ENCODE data around the gene PERCC1. TPM values are rescaled to one million over a fixed set of nuclear protein-coding genes. Genes with fewer than 3 reads are reported as not detected.

Gene PERCC1
- total RNA-seq, 1 donor from 2014 or later: not detected

DNA sequence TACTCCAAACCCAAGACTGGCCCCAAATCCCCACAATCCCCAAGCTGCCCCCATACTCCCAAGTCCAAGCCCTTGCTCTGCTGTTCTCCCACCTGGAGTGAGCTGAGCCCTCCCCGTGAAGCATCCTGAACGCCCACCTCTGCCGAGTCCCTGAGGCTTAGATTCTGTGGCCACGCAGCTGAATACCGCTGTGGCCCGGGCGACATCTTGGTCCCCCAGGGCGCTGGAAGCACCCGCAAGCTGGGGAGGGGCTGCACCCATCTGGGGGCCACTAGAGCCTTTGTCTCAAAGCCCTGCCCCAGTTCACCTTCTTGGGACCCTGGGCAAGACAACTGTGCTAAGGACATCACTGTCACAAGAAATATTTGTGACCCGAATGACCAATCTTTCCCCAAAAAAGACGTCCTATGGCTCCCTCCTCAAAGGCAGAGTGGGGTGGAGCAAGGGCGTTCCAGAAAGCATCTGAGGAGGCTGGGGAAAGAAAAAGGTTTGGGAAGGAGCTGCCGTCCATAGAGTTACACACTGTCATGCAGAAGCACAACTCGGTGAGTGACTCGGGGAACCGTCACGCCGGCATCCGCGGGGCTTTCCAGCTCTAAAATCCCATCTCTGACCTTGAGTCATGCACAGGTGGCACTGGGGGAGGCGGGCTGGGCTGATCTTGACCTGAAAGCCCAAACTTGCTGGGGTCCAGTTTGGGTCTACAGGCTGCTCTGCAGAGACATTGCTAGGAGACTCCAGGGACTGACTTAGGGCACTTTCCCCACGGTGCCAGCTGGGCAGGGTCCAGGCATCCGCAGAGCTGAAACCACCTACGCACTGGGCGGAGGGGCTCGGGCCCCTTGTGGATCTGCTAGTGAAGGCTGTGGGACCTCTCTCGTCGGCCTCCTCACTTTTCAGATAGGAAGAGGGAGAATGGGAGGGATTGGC, 51.3 kb downstream of the PERCC1 start:
- Mint-ChIP-seq H3K4me1 (ENCODE audit: unreplicated experiment) (no peaks in the 10 kb centered on the region), H3K36me3 (ENCODE audit: unreplicated experiment) (no peaks in the 10 kb centered on the region), H3K27ac (ENCODE audit: unreplicated experiment) (no peak overlapping the region), H3K9me3 (ENCODE audit: unreplicated experiment) (no peaks in the 10 kb centered on the region), H3K27me3 (ENCODE audit: unreplicated experiment) (peaks cover 8% of the 10 kb centered on the region), H3K4me3 (ENCODE audit: unreplicated experiment) (no peak overlapping the region)
- TF ChIP-seq, protein P1, sequence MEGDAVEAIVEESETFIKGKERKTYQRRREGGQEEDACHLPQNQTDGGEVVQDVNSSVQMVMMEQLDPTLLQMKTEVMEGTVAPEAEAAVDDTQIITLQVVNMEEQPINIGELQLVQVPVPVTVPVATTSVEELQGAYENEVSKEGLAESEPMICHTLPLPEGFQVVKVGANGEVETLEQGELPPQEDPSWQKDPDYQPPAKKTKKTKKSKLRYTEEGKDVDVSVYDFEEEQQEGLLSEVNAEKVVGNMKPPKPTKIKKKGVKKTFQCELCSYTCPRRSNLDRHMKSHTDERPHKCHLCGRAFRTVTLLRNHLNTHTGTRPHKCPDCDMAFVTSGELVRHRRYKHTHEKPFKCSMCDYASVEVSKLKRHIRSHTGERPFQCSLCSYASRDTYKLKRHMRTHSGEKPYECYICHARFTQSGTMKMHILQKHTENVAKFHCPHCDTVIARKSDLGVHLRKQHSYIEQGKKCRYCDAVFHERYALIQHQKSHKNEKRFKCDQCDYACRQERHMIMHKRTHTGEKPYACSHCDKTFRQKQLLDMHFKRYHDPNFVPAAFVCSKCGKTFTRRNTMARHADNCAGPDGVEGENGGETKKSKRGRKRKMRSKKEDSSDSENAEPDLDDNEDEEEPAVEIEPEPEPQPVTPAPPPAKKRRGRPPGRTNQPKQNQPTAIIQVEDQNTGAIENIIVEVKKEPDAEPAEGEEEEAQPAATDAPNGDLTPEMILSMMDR (IDR thresholded peaks at IDR 0.05): no peak
- peak; percentile 82 for DNase-seq (ENCODE audit: extremely low spot score, unreplicated experiment)

Other genes with a start within 250 kb of the PERCC1 start
- gene TPSG1, start 205.8 kb upstream of the PERCC1 start, total RNA-seq: not detected in 2 replicates
- gene TPSB2, start 200.9 kb upstream of the PERCC1 start, total RNA-seq: not detected in 2 replicates
- gene TPSAB1, start 190.4 kb upstream of the PERCC1 start, total RNA-seq: not detected in 2 replicates
- gene TPSD1, start 175.0 kb upstream of the PERCC1 start, total RNA-seq: not detected in 2 replicates
- 118 and 131 TPM in 2 replicates for gene UBE2I, start 121.4 kb upstream of the PERCC1 start, total RNA-seq
- 0.42 and 0.48 TPM in 2 replicates for gene BAIAP3, start 97.4 kb upstream of the PERCC1 start, total RNA-seq
- gene TSR3, start 79.2 kb upstream of the PERCC1 start, total RNA-seq: 58.0 and 59.2 TPM in 2 replicates
- gene GNPTG, start 79.1 kb upstream of the PERCC1 start, total RNA-seq: 92.4 and 94.3 TPM in 2 replicates
- gene UNKL, start 16.4 kb upstream of the PERCC1 start, total RNA-seq: 28.4 and 34.4 TPM in 2 replicates
- gene UQCC4, start 10.3 kb upstream of the PERCC1 start, total RNA-seq: 9.7 and 10.1 TPM in 2 replicates
- gene CCDC154, start 13.5 kb downstream of the PERCC1 start, total RNA-seq: 1.0 and 2.5 TPM in 2 replicates
- 177 and 179 TPM in 2 replicates for gene CLCN7, start 44.0 kb downstream of the PERCC1 start, total RNA-seq
- gene PTX4, start 57.9 kb downstream of the PERCC1 start, total RNA-seq: not detected in 2 replicates
- 35.7 and 37.8 TPM in 2 replicates for gene TELO2, start 62.3 kb downstream of the PERCC1 start, total RNA-seq
- gene TMEM204, start 102.6 kb downstream of the PERCC1 start, total RNA-seq: 13.5 and 14.5 TPM in 2 replicates
- 36.4 and 38.2 TPM in 2 replicates for gene IFT140, start 181.0 kb downstream of the PERCC1 start, total RNA-seq
- 29.4 and 30.1 TPM in 2 replicates for gene CRAMP1, start 181.3 kb downstream of the PERCC1 start, total RNA-seq
- gene JPT2, start 247.2 kb downstream of the PERCC1 start, total RNA-seq: 53.6 and 55.1 TPM in 2 replicates

Measured in osteocyte (in vitro differentiated cells).